CD4-positive, alpha-beta T cell treated with Interleukin-2 at 100 ng/mL for 4 hours (primary cell): Measurements from ENCODE around the gene CCDC146.
"Not testable (repeated sequence)": the region's sequence is repeated elsewhere in the genome, so short reads cannot be mapped to it uniquely, and the experiment has no call there.

Source experiments
- DNase-seq: peaks from one replicate; pipeline ENCODE4 v3.0.0-alpha.2; 2020; ENCODE audit warnings: low spot score

Gene CCDC146, protein sequence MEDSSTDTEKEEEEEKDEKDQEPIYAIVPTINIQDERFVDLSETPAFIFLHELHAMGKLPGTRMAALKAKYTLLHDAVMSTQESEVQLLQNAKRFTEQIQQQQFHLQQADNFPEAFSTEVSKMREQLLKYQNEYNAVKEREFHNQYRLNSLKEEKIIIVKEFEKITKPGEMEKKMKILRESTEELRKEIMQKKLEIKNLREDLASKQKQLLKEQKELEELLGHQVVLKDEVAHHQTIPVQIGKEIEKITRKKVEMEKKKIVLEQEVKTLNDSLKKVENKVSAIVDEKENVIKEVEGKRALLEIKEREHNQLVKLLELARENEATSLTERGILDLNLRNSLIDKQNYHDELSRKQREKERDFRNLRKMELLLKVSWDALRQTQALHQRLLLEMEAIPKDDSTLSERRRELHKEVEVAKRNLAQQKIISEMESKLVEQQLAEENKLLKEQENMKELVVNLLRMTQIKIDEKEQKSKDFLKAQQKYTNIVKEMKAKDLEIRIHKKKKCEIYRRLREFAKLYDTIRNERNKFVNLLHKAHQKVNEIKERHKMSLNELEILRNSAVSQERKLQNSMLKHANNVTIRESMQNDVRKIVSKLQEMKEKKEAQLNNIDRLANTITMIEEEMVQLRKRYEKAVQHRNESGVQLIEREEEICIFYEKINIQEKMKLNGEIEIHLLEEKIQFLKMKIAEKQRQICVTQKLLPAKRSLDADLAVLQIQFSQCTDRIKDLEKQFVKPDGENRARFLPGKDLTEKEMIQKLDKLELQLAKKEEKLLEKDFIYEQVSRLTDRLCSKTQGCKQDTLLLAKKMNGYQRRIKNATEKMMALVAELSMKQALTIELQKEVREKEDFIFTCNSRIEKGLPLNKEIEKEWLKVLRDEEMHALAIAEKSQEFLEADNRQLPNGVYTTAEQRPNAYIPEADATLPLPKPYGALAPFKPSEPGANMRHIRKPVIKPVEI

DNA sequence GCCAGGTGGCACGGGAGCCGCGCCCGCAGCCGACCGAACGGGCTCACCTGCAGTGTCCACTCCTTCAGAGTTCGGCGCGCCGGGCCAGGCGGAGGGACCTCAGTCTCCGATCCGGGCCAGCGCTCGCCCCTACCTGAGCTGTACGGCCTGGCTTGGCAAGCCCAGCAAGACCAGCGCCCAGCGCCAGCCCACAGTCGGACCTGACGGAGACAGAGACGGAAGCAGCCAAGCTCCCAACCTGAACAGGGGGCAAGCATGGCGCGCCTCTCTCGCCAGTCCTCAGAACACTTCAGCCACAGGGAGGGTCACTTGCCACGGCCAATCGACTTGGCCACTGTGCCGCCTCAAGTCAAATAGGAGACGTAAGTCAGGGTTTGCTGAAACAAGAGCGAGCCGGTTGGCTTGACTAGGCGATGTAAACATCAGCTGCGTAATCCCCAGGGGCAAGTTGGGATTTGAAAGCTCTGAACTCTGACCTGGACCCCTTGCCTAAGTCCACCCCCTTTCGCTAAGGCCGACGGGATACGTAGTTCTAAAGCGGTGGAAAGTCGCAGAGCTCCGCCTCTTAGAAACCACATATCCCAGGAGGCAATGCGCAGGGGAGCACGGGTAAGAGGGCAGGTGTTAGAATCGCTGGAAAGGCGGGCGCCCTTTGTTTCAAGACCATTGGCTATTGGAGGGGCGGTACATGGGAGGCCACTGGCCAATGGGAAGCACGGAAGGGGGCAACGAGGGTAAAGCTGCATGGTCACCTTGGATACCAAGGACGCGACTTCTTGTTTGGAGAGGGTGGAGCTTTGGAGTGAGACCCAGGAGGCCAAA, at the start of gene CCDC146:
CCDC146 (plus strand) TSS at position 756 of the 822 bp plus-strand sequence. CDS start 45,054 bp downstream, outside the sequence.
- peak; percentile 98 for DNase-seq

DNA sequence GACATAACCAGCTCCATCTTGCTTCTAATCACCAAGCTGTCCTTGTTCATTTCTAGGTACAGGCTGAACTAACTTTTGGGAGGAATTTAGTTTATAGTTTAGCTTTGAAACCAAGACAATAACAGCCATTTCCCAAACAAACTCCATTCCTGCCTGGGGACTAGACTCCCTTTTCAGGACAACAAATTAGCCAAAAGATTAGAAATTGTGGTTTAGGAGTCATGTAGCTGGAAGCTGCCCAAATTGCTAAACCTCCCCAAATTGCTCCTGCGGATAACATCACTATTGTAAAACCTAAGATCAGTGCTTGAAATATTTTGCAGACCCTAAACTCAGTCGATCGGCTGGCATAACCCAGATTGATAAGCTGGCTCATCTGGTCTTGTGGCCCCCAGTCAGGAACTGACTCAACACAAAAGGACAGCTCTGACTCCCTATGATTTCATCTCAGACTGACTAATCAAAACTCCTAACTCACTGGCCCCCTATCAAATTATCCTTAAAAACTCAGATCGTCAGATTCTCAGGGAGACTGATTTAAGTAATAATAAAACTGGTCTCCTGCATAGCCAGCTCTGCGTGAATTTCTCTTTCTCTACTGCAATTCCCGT, 47.5 kb upstream of the CCDC146 start:
- DNase-seq, result not testable (repeated sequence)

DNA sequence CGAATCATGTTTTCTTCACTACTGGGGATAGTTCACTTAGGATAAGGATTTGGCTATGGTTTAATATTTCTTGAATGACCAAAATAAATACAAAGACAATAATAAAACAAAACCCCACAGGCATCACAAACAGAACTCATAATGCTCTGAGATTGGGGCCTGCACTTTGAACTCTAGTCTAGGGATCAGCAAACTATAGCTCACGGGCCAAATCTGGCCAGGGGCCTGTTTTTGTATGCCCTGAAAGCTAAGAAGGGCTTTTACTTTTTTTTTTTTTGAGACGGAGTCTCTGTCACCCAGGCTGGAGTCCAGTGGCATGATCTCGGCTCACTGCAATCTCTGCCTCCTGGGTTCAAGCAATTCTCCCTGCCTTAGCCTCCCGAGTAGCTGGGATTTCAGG, 45.4 kb upstream of the CCDC146 start:
- not testable (repeated sequence) for DNase-seq

DNA sequence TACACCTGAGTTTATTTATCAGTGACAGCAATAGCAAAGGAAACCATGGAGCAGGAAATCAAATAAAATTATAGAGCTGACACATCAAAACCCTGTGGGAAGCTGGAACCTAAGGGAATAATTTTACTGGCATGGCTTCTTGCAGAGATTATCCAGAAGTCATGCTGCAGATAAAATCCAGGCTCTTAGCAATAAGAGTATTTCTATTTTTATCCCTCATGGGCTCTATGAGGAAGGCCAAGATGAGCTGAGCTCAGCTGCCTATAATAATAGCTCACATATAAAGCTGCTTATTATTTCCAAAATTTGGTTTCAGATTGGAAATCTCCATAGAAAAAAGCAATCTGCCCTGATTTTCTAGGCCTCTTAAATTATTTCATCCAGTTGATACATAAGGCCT, 43.3 kb upstream of the CCDC146 start:
- not testable (repeated sequence) for DNase-seq

DNA sequence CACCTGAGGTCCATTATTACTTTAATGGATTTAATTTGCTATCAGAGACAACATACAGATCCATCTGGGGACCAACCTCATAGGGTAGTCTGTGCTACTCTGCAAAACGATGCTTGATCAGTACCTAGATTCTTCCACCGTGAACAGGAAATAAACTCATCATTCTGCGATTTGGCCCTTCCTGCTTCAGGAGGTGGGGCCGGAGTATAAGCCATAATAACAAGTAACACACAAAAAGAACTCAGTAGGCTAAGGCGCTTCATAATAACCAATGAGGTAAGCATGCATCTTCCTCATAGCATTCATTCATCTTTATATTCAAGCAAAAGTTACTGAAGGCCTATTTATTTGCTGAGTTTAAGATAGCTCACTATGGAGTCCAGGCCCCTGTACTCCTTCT, 42.8 kb upstream of the CCDC146 start:
- DNase-seq, result not testable (repeated sequence)

DNA sequence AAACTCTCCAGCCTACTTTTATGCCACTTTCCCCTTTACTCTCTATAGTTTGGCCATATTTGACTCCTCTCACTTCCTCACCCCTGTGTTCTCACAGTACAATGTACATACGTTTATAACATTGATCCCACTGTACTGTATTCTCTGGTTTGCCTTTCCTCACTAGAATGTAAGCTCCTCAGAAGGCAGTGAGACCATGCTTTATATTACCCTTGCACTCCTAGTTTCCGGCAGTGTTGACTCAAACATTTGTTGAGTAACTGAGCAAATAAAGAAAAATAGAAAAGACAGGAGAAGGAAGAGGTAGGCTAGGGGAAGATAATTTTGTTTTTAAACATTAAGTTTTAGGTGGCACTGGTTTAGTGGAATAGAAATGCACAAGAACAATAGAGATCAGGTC, 42.2 kb upstream of the CCDC146 start:
- DNase-seq, result not testable (repeated sequence)

DNA sequence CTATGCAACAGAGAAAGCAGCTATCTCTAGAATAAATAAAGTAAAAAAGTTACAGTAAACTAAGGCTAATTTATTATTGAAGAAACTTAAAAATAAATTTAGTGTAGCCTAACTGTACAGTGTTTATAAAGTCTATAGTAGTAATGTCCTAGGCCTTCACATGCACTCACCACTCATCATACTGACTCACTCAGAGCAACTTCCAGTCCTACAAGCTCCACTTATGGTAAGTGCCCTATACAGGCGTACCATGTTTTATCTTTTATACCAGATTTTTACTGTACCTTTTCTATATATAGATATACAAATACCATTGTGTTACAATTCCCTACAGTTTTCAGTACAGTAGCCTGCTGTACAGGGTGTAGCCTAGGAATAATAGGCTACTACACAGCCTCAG, 40.2 kb upstream of the CCDC146 start:
- not testable (repeated sequence) for DNase-seq

DNA sequence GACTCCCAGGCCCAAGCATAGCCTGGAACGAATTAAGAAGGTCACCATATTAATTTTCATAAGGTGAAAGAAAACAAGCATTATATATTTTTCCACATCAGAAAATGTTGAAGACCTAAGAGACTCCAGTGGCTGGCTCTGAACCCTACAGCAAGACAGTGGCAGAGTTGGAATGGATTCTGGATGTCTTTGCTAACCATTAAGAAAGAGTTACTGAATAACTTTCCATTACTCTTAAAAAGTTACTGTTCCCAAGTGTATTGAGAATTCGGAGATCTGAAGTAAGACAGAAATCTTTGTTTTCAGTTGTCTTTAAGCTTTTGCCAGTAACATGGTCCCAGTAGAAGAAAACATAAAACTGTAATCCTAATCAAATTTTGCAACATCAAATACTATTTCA, 30.1 kb upstream of the CCDC146 start:
- not testable (repeated sequence) for DNase-seq

DNA sequence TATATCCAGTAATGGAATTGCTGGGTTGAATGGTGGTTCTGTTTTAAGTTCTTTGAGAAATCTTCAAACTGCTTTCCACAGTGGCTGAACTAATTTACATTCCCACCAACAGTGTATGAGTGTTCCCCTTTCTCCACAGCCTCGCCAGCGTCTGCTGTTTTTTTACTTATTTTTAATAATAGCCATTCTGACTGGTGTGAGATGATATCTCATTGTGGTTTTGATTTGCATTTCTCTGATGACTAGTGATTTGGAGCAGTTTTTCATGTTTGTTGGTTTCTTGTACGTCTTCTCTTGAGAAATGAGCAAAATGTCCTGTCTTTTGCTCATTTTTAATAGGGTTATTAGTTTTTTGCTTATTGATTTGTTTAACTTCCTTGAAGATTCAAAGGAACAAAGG, 21.9 kb upstream of the CCDC146 start:
- DNase-seq, result not testable (repeated sequence)

DNA sequence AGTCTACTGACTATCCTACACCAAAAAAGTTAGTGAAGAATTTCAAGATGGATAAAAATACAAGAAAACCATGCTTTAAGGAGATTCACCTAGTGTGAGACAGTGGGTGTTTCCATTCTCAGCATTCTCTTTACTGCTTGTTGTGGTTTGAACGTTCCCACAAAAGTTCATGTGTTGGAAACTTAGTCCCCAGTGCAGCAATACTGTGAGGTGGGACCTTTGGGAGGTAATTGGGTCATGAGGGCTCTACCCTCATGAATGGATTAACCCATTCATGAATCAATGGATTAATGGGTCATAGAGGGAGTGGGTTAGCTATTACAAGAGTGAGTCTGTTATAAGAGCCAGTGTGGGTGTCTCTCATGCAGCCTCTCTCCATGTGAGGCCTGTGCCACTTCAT, 21.2 kb upstream of the CCDC146 start:
- not testable (repeated sequence) for DNase-seq

DNA sequence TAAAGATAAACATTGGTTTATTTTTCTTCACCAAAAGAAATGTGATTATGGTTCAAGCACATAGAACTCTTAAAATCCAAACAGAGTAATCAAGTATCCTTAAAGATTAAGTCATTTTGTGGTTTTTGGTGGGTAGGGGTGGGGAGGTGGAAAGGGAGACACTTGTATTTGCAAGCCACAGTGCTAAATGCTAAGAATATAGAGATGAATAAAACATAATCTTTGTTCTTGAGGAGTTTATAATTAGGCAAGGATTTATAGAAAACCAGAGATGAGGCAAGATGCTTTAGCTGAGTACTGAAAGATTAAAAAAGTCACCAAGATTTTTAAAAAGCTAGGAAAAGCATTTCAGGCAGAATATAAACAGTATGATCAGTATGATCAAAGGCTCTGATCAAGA, 19.7 kb upstream of the CCDC146 start:
- not testable (repeated sequence) for DNase-seq

DNA sequence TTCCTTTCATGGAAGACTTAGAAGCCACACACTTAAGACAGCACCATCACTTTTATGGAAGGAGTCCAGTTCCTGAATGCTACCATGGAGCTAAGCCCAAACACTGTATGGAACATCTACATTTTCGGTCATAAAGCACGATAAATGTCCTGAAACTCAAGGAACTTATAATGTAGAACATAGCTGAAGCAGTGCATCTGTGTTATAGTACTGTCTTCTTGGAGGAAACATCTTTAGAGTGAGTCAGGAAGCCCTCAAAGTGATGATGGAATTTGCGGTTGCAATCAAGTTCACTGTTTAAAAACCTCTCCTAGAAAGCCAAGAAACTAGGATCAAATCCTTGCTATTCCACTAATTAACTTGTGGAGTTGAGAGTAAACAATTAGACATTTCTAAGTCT, 16.5 kb upstream of the CCDC146 start:
- DNase-seq, result not testable (repeated sequence)

DNA sequence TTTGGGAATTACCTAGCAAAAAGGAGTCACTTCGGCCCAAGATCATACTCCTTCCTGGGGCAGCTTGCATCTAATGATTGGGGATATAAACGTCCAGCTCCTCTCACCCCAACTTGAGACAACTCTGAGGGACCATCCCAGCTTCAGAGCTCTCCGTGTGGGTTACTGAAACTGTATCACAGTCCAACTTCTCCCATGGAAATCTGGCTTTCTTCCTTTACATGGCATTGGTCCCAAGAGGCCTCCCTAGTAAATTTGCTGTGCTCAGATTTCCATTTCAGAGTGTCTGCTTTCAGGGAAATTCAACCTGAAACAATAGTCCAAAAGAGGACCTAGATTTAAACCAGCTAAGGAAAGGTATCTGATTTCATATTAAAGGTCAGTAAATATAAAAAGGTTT, 14.8 kb upstream of the CCDC146 start:
- DNase-seq, result not testable (repeated sequence)

DNA sequence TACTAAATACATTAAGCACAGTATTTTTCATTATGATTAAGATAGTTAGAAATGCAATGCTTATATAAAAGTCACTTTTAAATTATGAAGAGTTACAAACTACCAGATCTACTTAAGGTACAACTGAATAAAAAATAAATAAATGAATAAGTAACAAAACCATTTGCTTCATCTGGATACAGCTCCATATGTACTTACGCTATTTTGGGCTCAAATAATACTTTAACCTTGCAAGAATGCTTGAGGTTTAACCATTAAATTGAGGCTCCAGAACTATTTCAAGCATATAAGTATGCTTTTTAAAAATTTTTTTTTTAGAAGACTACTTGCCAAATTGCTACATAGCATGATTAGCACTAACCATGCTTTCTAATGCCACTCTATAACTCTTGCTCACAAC, 14.1 kb upstream of the CCDC146 start:
- not testable (repeated sequence) for DNase-seq

DNA sequence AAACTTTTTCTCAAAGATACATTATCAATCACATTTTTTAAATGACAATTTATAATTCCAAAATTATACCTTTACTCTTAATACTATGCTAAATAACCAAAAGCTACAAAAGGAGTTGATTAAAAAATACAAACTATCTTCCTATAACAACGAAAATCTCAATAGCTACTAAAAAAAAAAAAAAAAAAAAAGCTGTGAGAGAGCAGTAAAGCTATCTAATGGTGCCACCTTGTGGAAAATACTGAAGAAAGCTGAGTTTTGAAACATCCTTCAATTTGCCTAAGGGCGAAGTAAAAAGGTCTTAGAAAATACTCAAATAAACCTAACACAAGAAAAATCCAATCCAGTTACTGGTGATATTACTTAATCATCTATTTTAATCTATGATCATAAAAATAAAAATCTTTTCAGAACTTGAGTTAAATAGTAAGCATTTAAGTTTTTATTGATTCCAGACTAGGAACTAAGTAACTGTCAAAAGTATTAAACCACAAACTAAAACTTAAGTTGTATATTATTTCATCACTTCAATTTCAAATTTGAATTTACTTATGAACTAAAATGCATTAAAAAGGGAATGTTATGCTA, 9.6 kb upstream of the CCDC146 start:
- DNase-seq, result peak; percentile 32

DNA sequence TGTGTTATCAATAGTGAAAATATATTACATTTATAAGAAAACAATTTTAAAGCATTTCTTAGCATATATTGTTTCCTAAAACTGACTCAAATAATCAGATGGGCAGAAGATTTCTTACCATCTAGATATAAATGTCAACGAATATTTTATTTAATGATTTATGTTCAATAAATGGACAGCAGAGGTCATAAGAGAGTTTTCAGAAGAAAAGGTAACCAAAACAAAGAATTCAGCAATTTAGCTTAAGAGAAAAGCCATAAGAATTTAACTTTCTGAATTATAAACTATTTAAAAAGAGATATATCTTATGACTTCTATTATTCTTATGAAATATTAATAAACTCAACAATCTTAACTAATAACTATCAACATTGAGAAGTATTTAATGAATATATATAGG, 3.1 kb downstream of the CCDC146 start:
- peak; percentile 16 for DNase-seq

DNA sequence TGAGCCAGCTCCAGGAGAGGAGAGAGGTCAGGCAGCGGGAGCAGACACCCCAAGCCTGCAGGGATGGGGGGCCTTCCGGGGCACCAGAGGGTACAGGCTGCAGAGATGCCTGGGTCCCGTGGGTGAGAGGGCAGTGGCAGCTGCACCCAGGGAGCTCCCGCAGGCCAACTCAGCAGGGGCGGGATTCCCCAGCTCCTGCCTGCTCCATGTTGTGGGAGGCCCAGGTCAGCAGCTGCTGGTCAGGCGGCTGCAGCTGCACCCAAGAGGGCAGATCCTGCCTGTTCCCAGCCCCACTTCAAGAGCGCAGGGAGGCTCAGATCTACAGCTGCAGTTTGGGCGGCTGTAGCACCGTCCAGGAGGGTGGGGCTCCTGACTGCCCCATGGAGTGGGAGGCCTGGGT, 4.6 kb downstream of the CCDC146 start:
- not testable (repeated sequence) for DNase-seq

DNA sequence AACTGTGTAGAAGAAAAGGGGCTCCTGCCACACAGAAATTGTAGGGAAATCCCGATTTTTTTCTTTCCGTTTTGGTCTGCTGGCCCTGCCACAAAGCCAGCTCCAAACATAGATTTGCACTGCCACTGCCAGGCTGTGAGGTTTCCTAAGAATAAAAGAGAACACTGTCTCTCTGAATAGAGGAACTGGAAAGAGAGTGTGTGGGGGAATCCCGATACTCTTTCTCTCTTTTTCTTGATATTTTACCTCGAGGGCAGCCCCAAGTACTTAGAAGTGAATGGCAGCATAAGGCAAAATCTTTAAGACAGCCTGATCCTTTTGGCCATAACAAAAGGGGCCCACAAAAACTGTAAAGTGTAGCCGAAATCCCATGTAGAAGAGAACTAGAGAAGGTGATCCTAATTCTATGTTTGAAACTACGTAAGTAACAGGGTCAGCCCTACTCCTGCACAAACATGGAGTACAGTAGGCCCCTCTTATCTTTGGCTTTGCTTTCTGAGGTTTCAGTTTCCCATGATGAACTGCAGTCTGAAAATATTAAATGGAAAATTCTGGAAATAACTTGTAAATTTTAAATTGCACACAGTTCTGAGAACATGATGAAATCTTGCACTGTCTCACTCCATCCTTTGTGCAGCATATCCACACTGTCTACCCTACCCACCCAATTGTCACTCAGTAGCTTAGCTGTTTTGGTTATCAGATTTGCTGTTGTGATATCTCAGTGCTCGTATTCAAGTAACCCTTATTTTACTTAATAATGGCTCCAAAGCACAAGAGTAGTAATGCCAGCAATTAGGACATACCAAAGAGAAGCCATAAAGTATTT, 6.4 kb downstream of the CCDC146 start:
- not testable (repeated sequence) for DNase-seq

DNA sequence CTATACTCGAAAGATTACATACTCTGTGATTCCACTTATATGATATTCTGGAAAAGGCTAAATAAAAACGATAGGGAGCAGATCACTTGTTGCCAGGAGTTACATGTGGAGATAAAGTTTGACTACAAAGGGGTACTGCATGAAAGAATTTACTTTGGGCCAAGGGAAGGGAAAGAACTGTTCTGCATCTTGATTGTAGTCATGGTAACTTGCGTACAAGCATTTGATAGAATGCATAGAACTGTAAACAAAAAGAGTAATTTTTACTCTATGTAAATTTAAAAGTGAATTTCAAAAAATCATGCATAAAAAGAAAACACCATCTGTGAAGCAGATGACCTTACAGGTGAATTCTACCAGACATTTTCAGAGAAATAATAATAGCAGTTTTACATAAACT, 9.4 kb downstream of the CCDC146 start:
- DNase-seq, result not testable (repeated sequence)

DNA sequence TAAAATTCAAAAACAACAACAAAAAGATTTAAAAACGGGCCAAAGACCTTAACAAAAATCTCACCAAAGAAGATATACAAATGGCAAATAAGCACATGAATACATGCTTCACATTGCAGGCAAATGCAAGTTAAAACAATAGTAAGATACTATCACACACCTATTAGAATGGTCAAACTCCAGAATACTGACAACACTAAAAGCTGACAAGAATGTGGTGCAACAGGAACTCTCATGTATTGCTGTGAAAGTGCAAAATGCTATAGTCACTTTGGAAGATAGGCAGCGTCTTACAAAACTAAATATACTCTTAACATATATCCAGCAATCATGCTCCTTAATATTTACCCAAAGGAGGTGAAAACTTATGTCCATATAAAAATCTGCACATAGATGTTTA, 16.3 kb downstream of the CCDC146 start:
- DNase-seq, result not testable (repeated sequence)
